HG03571 (cell line): ENCODE measurements around the gene PRR33.
"Not testable (repeated sequence)": the region's sequence is repeated elsewhere in the genome, so short reads cannot be mapped to it uniquely, and the experiment has no call there.

ENCODE experiments used
- ATAC-seq: cut with Tn5 transposase; IDR thresholded peaks from one replicate; pipeline ENCODE4 v1.9.1; 2021; ENCODE audit not compliant: unreplicated experiment

The PRR33 gene

DNA sequence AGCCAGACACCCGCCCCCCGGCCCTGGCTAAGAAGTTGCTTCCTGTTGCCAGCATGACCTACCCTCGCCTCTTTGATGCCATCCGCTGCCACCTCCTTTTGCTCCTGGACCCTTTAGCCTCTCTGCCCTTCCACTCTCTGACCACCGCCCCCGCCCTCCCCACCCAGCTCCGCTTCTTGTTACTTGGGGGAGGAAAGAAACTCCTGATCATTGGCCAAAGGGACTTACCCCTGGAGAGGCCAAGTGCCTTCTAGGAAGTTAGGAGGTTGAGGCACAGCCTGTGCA, at the start of gene PRR33:
Gene PRR33 (minus strand): TSS at position 65 of the 285 bp plus-strand sequence. CDS start 1,311 bp downstream, outside the sequence.
- no peak for ATAC-seq

DNA sequence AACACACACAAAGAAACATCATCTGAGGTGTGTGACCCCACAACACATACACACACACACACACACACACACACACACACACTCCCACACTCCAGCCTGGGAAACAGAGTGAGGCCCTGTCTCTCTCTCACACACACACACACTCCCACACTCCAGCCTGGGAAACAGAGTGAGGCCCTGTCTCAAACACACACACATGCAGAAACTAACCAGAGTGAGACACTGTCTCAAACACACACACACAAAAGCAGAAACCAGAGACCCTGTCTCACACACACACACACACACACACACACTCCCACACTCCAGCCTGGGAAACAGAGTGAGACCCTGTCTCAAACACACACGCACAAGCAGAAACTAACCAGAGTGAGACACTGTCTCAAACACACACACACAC, 48.1 kb upstream of the PRR33 start:
- not testable (repeated sequence) for ATAC-seq

DNA sequence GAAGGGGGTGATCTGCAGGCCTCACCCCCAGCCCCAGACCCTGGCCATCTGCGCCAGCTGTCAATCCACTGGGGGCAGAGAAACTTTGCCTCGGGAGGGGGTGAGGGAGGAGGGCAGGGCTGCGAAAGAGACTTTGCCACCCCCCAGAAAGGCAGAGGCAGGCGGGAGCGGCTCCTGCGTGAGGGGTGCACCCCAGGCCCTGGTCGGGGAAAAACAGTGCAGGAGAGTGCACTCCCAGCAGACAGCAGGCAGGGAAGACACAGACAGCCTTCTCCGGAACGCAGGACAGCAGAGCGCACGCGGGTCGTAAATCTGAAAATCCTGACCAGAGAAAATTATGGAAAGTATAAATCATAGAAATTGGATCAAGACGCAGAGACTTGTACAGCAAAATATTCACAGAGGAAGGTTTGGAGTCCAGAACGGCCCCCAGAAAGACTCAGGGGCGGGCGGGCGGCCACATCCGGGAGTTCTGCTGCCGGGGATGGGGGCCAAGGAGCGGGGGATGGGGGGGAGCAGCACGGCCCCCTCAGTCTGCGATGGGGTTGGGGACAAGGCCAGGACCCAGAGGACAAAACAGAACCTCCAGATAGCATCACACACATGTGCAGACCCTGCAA, 47.4 kb upstream of the PRR33 start:
- ATAC-seq: no peak

DNA sequence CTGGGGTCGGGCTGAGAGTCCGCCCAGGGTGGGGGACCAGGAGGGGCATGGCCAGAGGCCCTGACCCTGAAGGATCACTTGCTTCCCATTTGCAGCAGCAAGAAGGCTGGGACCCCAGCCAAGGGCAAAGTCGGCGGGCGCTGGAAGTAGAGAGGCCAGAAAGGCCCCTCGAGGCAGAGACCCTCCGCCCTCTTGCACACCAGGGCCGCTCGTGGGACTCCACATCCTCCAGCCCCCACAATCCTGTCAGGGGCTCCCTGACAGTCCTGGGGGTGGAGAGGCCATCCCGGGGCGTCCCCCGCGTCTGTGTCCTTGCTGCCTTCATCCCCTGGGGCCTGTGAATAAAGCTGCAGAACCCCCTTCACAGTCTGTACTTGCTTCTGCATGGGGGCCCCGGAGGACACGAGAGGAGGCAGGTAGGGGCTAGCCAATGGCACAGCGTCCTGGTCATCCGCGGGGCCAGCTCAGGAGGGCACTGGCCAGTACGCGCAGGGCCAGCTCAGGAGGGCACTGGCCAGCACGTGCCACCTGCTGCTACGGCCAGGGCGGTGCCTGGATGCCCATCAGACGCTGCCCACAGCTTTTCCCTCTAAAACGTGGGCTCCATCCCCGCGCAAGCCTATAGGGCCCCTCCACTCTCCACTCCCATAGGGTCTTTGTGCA, 46.8 kb upstream of the PRR33 start:
- no peak for ATAC-seq

DNA sequence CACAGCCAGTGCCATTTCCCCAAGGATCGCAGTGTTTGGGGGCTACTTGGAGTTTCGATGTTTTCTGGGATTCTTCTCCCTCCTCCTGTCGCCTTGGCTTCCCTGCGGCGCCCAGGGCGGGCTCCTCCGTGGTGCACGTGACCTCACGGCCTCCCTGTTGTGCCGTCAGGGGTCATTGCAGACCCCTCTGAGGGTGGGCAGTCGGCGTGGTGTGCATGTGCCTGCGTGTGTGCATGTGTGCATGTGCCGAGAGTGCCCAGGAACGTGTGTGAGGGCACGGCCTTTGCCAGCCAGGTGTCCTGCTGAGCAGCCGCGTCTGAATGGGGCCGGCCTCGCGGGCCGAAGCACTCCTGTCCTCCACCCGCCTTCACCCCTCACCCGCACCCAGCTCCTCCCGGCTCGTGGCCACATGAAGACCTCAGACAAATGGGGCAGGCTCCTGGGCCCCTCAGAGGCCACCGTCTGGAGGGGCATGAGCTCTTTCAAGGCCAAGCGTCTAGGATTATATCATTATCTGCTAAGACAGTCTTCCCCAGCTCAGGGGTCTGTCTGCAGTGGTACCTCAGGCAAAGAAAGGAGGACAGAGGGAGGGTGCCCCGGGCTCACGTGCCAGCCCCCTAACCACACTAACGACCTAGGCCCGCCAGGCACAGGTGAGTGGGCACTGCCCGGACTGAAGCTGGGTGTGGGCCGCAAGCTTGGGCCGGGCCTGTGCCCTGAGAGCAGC, 46.1 kb upstream of the PRR33 start:
- ATAC-seq: no peak

DNA sequence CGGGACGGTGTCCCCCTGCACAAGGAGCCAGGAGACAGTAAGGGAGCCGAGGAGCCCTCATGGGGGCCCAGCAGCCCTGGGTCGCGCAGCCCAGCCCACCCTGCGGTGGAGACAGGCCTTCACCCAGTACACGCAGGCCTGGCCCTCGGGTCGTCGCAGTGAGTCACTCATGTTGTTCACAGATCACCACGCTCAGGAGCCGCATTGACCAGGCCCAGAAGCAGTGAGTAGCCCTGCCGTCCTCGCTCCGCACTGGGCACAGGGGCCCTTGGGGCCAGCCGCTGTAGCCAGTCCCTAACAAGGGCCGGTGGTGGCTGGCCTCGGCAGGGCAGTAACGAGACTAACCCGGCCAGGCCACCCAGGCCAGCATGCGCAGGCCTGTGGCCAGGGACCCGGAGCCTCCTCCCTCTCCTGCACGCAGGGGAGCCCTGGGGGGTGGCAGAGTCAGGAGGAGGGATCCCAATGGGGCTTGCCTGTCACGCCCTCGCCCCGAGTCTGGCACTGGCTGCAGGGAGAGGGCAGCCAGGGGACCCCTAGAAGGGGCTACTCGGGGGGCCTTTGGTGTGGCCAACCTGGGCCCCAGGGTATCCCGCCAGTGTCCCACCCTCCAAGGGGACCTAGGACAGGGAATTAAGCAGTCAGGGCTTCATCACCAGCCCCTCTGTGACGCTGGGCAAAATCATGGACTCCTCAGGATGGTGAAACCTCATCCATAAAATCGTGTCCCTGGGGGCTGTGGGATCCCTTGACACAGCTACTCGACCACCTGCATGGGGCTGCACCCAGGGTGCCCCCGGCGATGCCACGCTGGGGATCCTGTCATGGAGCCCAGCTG, 45.3 kb upstream of the PRR33 start:
- ATAC-seq: no peak

DNA sequence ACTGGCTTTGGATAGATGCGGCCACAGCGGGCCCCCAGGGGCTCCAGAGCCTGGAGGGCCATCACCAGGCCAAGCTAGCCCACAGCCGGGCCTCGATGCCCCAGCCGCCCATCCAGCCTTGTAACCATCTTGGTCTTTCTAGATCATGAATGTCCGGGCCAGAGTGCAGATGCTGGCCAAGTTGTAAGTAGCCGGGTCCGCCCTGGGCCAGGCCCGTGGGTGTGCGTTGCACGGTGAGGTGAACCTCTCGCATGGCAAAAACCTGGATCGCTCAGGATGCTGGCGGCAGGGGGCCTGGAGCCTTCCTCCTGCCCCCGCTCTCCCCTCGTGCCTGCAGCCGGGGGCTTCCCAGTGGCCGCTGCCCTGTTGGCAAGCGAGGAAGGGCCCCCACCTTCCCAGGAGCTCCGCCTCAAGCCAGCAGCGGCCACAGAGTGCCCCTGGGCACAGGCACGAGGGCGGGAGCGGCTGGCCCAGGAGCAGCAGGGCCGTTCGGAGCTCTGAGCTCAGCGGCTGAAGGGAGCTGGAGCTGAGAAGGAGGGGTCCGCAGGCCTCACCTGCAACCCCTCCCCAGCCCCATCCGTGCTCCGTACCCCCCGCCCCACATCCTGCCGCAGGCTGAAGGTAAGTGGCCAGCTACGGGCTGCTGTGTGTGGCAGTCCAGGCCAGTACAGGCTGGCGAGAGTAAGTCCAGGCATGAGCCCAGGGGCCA, 44.5 kb upstream of the PRR33 start:
- no peak for ATAC-seq

DNA sequence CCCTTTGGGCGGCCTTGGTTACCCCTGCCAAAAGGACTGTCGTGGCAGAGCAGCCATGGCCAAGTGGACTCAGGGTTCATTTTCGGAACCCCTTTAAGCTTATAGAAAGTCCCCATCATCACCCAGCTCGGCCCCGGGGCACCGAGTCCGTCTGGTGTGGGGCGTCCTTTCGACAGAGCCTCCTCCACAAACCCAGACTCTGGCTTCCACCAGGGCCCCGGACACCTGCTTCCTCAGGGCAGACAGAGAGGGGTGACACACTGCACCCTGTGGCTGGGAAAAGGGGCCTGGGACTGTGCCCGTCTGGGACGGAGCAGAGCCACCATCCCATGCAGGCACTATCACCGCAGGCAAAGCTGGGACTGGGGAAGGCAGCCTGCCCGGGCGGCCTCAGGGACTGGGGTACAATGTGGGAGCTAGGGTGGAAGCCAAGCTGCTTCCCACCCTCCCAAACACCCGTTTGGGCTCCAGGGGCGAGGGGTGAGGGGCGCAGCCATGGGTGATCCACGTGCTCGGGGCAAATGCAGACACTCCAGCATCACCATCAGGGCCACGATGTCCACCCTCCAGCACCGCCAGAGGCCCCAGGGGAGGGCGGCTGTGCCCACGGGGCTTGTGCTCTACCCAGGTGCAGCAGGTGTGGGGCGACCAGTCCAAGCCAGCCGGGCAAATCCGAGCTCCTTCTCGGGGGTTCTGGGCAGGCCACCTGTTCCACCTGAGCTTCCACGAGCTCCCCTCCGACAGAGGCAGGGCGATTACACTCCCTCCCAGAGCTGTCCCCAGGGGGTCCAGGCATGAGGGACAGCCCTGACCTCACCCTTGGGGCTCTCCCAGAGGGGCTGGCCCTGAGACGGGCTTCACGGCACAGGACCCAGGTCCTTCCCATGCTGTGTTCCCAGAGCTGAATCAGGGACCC, 43.7 kb upstream of the PRR33 start:
- no peak for ATAC-seq

DNA sequence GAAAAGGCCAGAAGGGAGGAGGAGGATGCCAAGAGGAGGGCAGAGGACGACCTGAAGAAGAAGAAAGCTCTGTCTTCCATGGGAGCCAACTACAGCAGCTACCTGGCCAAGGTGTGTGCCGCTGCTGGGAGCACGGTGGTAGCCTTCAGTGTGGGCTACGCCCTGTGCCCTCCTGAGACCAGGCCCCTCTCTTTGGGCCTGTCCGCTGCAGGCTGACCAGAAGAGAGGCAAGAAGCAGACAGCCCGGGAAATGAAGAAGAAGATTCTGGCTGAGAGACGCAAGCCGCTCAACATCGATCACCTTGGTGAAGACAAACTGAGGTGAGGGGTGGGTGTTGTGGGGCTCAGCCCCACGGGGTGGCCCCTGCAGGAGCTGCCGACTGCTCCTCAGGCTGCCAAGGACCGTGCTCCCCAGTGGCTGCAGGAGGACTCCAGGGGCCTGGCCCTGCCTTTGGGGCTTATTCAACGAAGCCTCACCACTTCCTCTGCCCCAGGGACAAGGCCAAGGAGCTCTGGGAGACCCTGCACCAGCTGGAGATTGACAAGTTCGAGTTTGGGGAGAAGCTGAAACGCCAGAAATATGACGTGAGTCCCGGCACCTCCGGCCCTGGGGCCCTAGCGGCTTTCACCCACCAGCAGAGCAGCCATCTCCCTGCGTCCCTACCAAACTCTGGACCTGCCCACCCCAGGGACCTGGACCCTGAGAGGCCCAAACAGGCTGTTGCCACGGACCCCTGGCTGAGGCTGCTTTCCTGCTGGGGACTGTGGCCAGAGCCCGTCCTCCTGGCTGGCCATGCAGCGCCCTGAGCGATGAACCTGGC, 42.9 kb upstream of the PRR33 start:
- no peak for ATAC-seq

DNA sequence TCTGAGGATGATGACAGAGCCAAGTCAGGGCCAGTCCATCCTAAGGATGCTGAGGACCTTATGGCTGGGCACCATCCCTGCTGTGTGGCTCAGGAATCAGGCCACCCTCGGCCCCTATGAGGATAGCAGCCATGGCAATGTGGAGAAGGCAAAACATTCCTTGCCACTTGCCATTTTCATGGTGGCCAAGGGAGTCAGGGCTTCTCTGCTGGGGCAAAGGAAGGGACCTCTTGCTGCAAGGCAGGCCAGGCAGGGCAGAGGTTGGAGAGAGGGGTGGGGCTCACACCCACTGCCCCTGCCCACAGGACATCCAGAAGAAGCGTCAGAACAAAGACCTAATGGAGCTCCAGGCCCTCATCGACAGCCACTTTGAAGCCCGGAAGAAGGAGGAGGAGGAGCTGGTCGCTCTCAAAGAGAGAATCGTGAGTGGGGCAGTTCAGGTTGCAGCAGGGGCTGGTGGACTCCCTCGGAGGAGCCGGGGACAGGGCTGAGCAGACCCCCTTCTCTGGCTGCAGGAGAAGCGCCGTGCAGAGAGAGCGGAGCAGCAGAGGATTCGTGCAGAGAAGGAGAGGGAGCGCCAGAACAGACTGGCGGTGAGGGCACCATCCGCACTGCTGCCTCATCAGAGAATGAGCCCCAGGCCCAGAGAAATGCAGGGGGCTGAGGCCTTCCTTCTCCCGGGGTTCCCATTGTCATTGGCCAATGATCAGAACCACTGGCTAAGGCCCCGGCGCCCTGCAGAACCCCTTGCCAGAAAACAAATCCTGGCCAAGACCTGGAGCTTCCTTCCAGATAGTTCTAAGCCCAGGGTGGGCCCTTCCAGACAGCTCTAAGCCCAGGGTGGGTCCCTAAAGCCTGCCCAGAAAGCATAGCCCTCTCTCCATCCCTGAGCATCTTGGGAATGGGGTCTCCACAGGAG, 42.0 kb upstream of the PRR33 start:
- no peak for ATAC-seq

DNA sequence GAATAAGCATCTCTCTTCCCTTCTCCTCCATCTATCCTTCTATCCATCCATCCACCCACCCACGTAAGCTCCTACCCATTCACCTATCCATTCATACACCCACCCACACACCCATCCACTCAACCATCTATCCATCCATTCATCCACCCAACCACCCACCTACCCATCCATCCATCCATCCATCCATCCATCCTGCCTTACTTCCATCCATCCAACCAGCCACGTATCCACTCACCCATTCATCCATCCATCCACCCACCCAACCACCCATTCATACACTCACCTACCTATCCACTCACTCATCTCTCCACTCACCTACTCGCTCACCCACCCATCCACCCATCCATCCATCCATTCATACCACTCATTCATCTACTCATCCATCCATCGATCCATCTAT, 41.0 kb upstream of the PRR33 start:
- ATAC-seq: no peak

DNA sequence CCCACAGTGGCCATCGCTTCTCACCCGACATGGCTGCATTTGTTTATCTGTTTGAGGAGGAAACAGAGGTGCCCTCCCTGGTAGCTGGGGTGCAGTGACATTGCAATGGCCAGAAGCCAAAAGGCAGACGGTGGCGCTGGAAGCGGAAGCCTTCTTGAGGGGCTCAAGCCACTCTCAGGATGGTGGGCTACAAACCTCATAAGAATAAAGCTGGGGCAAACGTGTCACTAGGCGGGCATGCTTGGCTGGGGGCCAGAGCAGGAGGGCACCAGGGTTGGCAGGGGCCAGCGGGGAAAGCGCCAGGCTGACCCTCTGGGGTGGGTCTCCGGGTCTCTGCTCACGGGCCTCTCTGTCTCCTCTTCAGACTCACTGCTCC, 40.4 kb upstream of the PRR33 start:
- ATAC-seq: no peak

DNA sequence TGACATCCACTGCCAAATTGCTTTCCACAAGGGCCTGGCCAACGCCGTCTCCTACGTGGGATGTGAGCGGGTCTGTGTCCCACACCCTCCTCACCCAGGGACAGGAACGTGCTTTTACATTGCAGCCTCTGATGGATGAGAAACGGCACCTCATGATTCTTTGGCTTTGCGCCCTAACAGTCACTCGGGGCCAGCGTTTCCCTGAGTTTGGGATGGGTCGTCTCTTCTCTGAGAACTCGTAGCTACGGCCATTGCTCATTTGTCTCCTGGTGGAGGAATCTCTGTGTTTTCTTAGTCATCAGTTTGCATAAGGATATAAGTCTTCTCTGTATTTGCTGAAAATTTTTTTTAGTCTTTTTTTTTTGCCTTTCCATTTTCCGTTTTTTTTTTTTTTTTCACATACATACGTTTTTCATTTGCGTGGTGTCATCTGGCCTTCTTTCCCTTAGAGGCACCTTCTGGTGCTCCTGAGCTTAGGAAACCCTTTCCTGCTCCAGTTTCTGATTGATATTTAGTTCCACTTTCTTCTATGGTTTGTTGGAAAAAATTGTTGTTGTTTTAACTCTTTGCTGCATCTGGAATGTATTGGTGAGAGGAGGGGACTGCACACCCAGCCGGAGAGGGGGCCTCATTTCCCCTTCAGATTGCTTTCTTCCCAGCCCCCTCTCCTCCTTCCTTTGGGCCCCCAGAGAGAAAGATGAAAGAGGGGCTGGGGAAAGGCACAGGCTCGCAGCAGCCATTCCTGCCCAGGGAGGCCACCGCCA, 39.8 kb upstream of the PRR33 start:
- ATAC-seq: no peak

DNA sequence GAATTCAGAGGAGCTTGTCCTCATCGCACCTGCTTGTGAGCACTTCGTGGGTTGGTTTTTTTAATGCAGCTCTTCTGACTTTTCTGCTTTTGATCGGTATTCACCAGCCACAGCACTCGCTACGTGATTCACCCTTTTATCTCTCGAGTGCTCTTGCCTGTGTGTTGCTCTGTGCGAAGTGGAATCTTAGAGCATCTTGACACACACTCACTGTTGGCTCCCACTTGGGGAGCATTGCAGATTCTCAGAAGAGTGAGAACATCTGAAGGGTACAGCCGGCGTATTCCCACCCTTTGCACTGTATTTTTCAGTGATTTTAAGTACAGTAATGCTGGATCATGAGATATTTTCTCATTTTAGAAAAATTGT, 38.8 kb upstream of the PRR33 start:
- no peak for ATAC-seq

DNA sequence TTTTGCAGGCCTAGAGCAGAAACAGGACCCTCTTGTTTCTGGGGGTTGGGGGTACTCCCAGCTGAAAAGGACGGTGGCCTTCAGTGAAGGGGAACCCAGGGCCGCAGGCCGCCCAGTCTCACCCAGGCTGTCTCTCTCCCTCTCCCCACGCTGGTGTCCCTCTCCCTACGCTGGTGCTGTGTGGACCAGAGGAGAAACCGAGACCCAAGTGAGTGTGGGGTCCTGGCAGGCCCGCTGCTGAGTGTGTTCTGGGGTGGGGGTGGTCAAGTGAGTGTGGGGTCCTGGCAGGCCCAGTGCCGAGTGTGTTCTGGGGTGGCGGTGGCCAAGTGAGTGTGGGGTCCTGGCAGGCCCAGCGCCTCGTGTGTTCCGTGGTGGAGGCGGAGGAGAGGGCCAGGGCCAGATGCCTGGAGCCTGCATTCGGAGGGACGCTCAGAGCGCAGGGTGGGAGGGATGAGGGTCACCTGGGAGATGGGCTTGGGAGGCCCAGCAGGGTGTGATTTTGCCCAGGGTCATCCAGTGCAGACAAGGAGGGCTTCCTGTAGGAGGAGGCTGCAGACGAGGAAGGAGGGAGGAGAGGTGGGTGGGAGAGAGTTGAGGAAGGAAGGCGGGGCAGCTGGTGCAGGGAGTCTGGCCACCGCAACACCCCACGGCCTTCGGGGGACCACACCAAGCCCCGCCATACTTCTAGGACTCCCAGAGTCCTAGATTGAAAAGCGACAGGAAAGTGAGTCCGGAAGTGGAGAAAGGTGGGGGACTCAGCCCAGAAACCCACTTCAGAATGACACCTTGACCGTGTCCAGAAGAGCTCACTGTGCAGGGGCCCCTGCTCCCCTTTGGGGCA, 38.1 kb upstream of the PRR33 start:
- ATAC-seq: no peak

DNA sequence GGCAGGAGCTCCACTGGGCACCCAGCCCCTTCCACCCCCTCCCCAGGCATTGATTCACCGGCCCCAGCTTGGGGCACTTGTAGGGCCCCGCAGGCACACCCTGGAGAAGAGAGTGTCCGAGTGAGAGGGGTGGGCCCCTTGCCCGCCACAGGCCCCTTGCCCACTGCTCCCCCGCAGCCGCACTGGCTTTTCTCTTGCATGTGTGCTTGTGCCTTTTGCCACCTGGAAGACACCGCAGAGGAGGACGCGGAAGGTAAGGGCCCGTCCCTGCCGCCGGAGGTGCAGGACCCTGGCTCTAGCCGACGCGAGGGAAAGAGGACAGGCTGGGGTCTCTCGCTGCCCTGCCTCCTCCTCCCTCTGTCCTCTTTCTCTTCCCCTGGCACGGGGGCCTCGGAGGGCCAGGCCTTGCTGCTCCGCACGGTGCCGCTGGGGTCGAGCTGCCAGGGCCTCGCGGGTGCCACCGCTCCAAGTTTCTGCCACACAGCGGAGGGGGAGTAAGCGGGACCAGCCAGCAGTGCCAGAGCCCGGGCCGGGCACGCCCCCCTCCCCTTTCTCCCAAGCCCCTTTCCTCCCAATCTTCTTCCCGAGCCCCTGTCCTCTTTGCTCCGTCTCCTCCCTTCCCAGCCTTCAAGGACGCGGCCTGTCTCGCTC, 37.3 kb upstream of the PRR33 start:
- ATAC-seq: no peak
